NAMALWA (cell line): Measurements from ENCODE around the gene TTC7B.
A peak's percentile ranks its signal among the peaks of the same experiment; 100 is the strongest.

ENCODE experiments used
- DNase-seq: peaks from one replicate; pipeline ENCODE4 v3.0.0-alpha.2; 2015; ENCODE audit warnings: low spot score

TTC7B gene

GRCh38 chr14:90671382-90672234 lies 144.6 kb downstream of the TTC7B start:
- peak; percentile 59 for DNase-seq

- no peak for DNase-seq
These were observed 146.5 kb downstream of the TTC7B start for GRCh38 chr14:90669731-90670130.

- DNase-seq: no peak
These were observed 149.7 kb downstream of the TTC7B start for GRCh38 chr14:90666571-90666970.

- DNase-seq: no peak
These were observed 150.8 kb downstream of the TTC7B start for GRCh38 chr14:90665321-90666000.

GRCh38 chr14:90664911-90665310 lies 151.3 kb downstream of the TTC7B start:
- no peak for DNase-seq

GRCh38 chr14:90663680-90664079 lies 152.6 kb downstream of the TTC7B start:
- no peak for DNase-seq

- no peak for DNase-seq
These were observed 153.1 kb downstream of the TTC7B start for GRCh38 chr14:90663140-90663539.

GRCh38 chr14:90661866-90662265 lies 154.4 kb downstream of the TTC7B start:
- no peak for DNase-seq

- no peak for DNase-seq
These were observed 155.2 kb downstream of the TTC7B start for GRCh38 chr14:90660865-90661570.

- DNase-seq: no peak
These were observed 157.1 kb downstream of the TTC7B start for GRCh38 chr14:90659156-90659555.

- DNase-seq: no peak
These were observed 157.7 kb downstream of the TTC7B start for GRCh38 chr14:90658541-90658967.

GRCh38 chr14:90656973-90657372 lies 159.3 kb downstream of the TTC7B start:
- no peak for DNase-seq

- DNase-seq: no peak
These were observed 160.4 kb downstream of the TTC7B start for GRCh38 chr14:90655829-90656228.

- no peak for DNase-seq
These were observed 161.4 kb downstream of the TTC7B start for GRCh38 chr14:90654831-90655276.

- DNase-seq: no peak
These were observed 163.6 kb downstream of the TTC7B start for GRCh38 chr14:90652626-90653025.

- DNase-seq: no peak
These were observed 164.2 kb downstream of the TTC7B start for GRCh38 chr14:90651976-90652560.

- no peak for DNase-seq
These were observed 164.9 kb downstream of the TTC7B start for GRCh38 chr14:90651271-90651804.

- DNase-seq: no peak
These were observed 166.6 kb downstream of the TTC7B start for GRCh38 chr14:90649557-90650135.

GRCh38 chr14:90649083-90649482 lies 167.1 kb downstream of the TTC7B start:
- no peak for DNase-seq

- DNase-seq: no peak
These were observed 167.8 kb downstream of the TTC7B start for GRCh38 chr14:90648421-90648820.

- no peak for DNase-seq
These were observed 168.7 kb downstream of the TTC7B start for GRCh38 chr14:90647473-90648005.
